Measurements from ENCODE around the gene PBX3. TPM values are rescaled to one million over a fixed set of nuclear protein-coding genes. Genes with fewer than 3 reads are reported as not detected.

PBX3 gene
- total RNA-seq, 1 experiment from 2014 or later = 46.0 TPM

DNA sequence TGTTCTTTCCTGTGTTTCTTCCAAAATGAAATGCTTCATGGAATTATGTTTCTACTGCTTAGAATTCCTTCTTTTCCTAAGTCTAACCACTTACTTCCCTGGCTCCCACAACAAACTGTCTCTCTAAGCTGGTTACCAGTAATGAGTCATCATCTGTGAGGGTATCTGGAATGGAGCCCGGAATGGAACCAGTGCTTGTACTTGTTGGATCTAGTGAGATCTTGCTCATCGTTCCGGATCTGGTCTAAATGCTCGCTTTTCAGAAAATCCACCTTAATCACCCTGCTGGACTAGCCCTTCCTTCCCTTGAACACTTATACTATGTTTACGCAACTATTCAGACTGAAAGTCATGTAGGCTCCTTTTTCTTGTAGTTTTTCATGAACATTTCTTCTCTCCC, 184.8 kb downstream of the PBX3 start:
- H2AFZ ChIP-seq (ENCODE audit: low read length) = no peak overlapping the region
- Mint-ChIP-seq H3K36me3 (ENCODE audit: insufficient read depth in 1 of 3, low read depth in 3 of 3) (peaks cover 0 to 14% (median 9%) of the 10 kb centered on the region in 3 experiments; a peak in 5 of 7 replicates), H3K4me1 (peaks cover 16 to 22% of the 10 kb centered on the region in 2 experiments), H3K4me3 (no peak overlapping the region), H3K27ac (peak overlapping the region in 1 of 3 experiments; percentile 29; a peak in 1 of 7 replicates), H3K9me3 (no peaks in the 10 kb centered on the region), H3K27me3 (ENCODE audit: low read depth) (no peaks in the 10 kb centered on the region)
- H2BK15ac ChIP-seq (ENCODE audit: low read depth, low read length) = no peak overlapping the region
- no peaks in the 10 kb centered on the region for H3K23me2 ChIP-seq (ENCODE audit: insufficient read length, low read depth, low read length, poor library complexity, severe bottlenecking)
- H4K5ac ChIP-seq (ENCODE audit: insufficient read length, low read depth, low read length) = no peak overlapping the region
- DNase-seq = no peak
- H3K18ac ChIP-seq (ENCODE audit: insufficient read length, low read depth, low read length) = no peak overlapping the region
- H3K27ac ChIP-seq (ENCODE audit: insufficient read length, low read depth, low read length) = no peak overlapping the region
- no peaks in the 10 kb centered on the region for H3K79me1 ChIP-seq (ENCODE audit: insufficient read depth, low read depth, low read length, poor library complexity, severe bottlenecking)
- no peak overlapping the region for H3K56ac ChIP-seq (ENCODE audit: insufficient read length, low read depth, low read length)
- H3K4me1 ChIP-seq (ENCODE audit: insufficient read depth, low read length) = peaks cover 2% of the 10 kb centered on the region; the same call in 1 of the 2 replicates
- no peak overlapping the region for H2AK5ac ChIP-seq (ENCODE audit: insufficient read length, low read length)
- no peak overlapping the region for H4K91ac ChIP-seq (ENCODE audit: insufficient read length, low read depth, low read length)
- TF ChIP-seq, protein P1, sequence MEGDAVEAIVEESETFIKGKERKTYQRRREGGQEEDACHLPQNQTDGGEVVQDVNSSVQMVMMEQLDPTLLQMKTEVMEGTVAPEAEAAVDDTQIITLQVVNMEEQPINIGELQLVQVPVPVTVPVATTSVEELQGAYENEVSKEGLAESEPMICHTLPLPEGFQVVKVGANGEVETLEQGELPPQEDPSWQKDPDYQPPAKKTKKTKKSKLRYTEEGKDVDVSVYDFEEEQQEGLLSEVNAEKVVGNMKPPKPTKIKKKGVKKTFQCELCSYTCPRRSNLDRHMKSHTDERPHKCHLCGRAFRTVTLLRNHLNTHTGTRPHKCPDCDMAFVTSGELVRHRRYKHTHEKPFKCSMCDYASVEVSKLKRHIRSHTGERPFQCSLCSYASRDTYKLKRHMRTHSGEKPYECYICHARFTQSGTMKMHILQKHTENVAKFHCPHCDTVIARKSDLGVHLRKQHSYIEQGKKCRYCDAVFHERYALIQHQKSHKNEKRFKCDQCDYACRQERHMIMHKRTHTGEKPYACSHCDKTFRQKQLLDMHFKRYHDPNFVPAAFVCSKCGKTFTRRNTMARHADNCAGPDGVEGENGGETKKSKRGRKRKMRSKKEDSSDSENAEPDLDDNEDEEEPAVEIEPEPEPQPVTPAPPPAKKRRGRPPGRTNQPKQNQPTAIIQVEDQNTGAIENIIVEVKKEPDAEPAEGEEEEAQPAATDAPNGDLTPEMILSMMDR (conservative IDR thresholded peaks at IDR 0.05) = no peak
- no peak overlapping the region for H3K4me2 ChIP-seq (ENCODE audit: insufficient read depth, insufficient read length, low read length)
- no CpG with 5 or more reads among the region's 5 CpGs for WGBS (ENCODE audit: extremely low coverage, insufficient read length, low lambda C conversion rate)
- no peak overlapping the region for H3K23ac ChIP-seq (ENCODE audit: insufficient read length, low read depth, low read length)
- no peaks in the 10 kb centered on the region for H4K20me1 ChIP-seq (ENCODE audit: control insufficient read depth, insufficient read depth, insufficient read length)
- H2BK12ac ChIP-seq (ENCODE audit: insufficient read length, low read depth, low read length) = no peak overlapping the region
- no peaks in the 10 kb centered on the region for H3K79me2 ChIP-seq (ENCODE audit: insufficient read depth, low read length)
- H3K9ac ChIP-seq (ENCODE audit: extremely low read depth, insufficient read length, low read length) = no peak overlapping the region
- H2BK120ac ChIP-seq (ENCODE audit: low read depth, low read length, poor library complexity, severe bottlenecking) = no peak overlapping the region
- H3K14ac ChIP-seq (ENCODE audit: insufficient read depth, low read length) = no peak overlapping the region
- no peak overlapping the region for H3K4ac ChIP-seq (ENCODE audit: low read depth, low read length)
- no peak overlapping the region for H2BK5ac ChIP-seq (ENCODE audit: insufficient read length, low read length)
- no peak overlapping the region for H4K8ac ChIP-seq (replicated peaks; ENCODE audit: insufficient read length, low read depth, low read length)
- no peaks in the 10 kb centered on the region for H3K27me3 ChIP-seq (ENCODE audit: insufficient read depth, low read length)
- H3K9me3 ChIP-seq (ENCODE audit: control insufficient read depth, low read depth, low read length) = no peaks in the 10 kb centered on the region
- H3T11ph ChIP-seq (ENCODE audit: low read length) = no peak overlapping the region
- H2BK20ac ChIP-seq (ENCODE audit: low read depth, low read length, poor library complexity, severe bottlenecking) = no peak overlapping the region
